ENCODE results near the gene PLSCR5. TPM values are rescaled to one million over a fixed set of nuclear protein-coding genes. Genes with fewer than 3 reads are reported as not detected.

PLSCR5 gene
- total RNA-seq, 1 donor from 2014 or later = not detected

GRCh38 chr3:146575636-146576035 lies 29.5 kb downstream of the PLSCR5 start:
- no peak for ATAC-seq (ENCODE audit: low read depth)
- DNase-seq = no peak
- Mint-ChIP-seq H3K27me3 (no peaks in the 10 kb centered on the region), H3K36me3 (ENCODE audit: low read depth) (no peaks in the 10 kb centered on the region), H3K9me3 (no peaks in the 10 kb centered on the region), H3K27ac (no peak overlapping the region), H3K4me3 (no peak overlapping the region), H3K4me1 (no peaks in the 10 kb centered on the region)
- CTCF ChIA-PET = no interaction called here
- POLR2A ChIA-PET = no interaction called here
- intact Hi-C loops (cut with micrococcal nuclease) = loop anchor here (10.0 kb wide), 1 partner anchor 241 kb away; no protein-coding TSS in a partner anchor
- no peak for TF ChIP-seq CTCF (IDR thresholded peaks at IDR 0.05)

DNA sequence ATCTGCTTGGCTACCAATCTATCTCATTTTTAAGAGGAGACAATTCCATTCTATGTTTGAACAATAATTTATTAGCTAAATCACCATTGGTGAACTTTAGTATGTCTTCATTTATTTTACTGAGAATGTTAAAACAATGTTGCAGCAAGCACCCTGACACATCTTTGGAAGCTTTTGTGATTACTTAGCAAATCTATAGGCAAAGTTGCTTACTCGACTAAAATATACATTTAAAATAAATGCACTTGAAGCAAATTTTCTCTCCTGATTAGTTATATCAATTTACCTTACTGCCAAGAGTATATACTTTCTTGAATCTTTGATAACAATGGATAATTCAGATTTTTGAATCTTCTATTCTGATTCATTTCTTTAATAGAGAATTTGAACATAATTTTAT lies 31.0 kb downstream of the PLSCR5 start:
- no peak overlapping the region for H3K4me3 Mint-ChIP-seq
- no peaks in the 10 kb centered on the region for H3K36me3 Mint-ChIP-seq (ENCODE audit: low read depth)
- H3K4me1 Mint-ChIP-seq = no peaks in the 10 kb centered on the region
- H3K27me3 Mint-ChIP-seq = no peaks in the 10 kb centered on the region
- POLR2A ChIA-PET = no interaction called here
- intact Hi-C loops (cut with micrococcal nuclease) = loop anchor here (10.0 kb wide), 1 partner anchor 239 kb away; no protein-coding TSS in a partner anchor
- CTCF ChIA-PET = no interaction called here
- DNase-seq = no peak
- TF ChIP-seq CTCF (IDR thresholded peaks at IDR 0.05) = no peak
- no peak for ATAC-seq (ENCODE audit: low read depth)
- H3K27ac Mint-ChIP-seq = no peak overlapping the region
- H3K9me3 Mint-ChIP-seq = no peaks in the 10 kb centered on the region

DNA sequence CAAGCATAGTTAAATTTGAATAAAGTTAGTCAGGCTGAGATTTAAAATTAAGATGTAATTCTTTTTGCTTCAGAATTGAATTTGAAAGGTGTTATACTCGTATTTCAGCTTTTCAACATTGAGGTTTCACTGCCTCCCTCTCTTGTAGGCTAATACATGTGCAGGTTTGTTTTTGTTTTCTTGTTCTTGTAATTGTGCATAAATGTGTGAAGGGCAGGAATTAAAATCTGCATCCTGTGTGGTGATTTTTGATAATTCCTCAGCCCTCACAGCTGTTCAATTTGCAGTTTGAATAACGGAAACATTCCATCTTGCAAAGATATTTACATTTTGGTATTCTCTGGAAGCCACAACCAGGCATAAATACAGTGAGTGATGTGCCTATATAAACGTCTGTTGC lies 35.8 kb downstream of the PLSCR5 start:
- H3K27me3 Mint-ChIP-seq = no peaks in the 10 kb centered on the region
- intact Hi-C loops (cut with micrococcal nuclease) = no loop called here
- H3K9me3 Mint-ChIP-seq = no peaks in the 10 kb centered on the region
- ChIA-PET POLR2A (no interaction called here), CTCF (no interaction called here)
- no peak for TF ChIP-seq CTCF (IDR thresholded peaks at IDR 0.05)
- H3K4me3 Mint-ChIP-seq = no peak overlapping the region
- no peak overlapping the region for H3K27ac Mint-ChIP-seq
- no peaks in the 10 kb centered on the region for H3K4me1 Mint-ChIP-seq
- no peak for ATAC-seq (ENCODE audit: low read depth)
- H3K36me3 Mint-ChIP-seq (ENCODE audit: low read depth) = no peaks in the 10 kb centered on the region
- no peak for DNase-seq

GRCh38 chr3:146566138-146566537 lies 39.0 kb downstream of the PLSCR5 start:
- no peaks in the 10 kb centered on the region for H3K36me3 Mint-ChIP-seq (ENCODE audit: low read depth)
- TF ChIP-seq CTCF (IDR thresholded peaks at IDR 0.05) = no peak
- POLR2A ChIA-PET = no interaction called here
- ATAC-seq (ENCODE audit: low read depth) (no peak), DNase-seq (no peak)
- CTCF ChIA-PET = interaction anchor here (0.9 kb wide), 1 partner anchor 11 kb away, joined by 4 read pairs; no protein-coding TSS in a partner anchor
- H3K9me3 Mint-ChIP-seq = no peaks in the 10 kb centered on the region
- no peaks in the 10 kb centered on the region for H3K27me3 Mint-ChIP-seq
- intact Hi-C loops (cut with micrococcal nuclease) = no loop called here
- H3K4me1 Mint-ChIP-seq = no peaks in the 10 kb centered on the region
- H3K27ac Mint-ChIP-seq = no peak overlapping the region
- H3K4me3 Mint-ChIP-seq = no peak overlapping the region

DNA sequence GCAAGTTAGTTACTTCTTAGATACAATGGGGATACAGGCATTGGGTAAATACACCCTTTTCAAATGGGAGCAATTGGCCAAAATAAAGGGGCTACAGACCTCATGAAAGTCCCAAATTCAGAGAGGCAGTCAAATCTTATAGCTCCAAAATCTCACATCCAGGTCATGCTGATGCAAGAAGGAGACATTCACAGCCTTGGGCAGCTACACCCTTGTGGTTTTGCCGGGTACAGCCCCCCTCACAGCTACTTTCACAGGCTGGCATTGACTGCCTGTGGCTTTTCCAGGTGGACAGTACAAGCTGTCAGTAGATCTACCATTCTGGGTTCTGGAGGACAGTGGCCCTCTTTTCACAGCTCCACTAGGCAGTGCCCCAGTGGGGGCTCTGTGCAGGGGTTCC lies 43.3 kb downstream of the PLSCR5 start:
- Mint-ChIP-seq H3K9me3 (no peaks in the 10 kb centered on the region), H3K27ac (no peak overlapping the region), H3K4me3 (no peak overlapping the region), H3K4me1 (no peaks in the 10 kb centered on the region), H3K27me3 (no peaks in the 10 kb centered on the region), H3K36me3 (ENCODE audit: low read depth) (no peaks in the 10 kb centered on the region)
- ATAC-seq (ENCODE audit: low read depth) (no peak), DNase-seq (no peak)
- intact Hi-C loops (cut with micrococcal nuclease) = no loop called here
- no peak for TF ChIP-seq CTCF (IDR thresholded peaks at IDR 0.05)
- ChIA-PET POLR2A (no interaction called here), CTCF (no interaction called here)

Measured in activated B cell treated with CpG ODN at 0.5 μM for 24 hours (primary cell).